MCF 10A (cell line): Measurements from ENCODE around the gene TIAL1. TPM values are rescaled to one million over a fixed set of nuclear protein-coding genes. Genes with fewer than 3 reads are reported as not detected.

Experiments
- BruUV-seq: library from RNA; stranded (reverse); fragments of 400-500 nt; replicated peaks from 2 replicates; lab custom pipeline; 2021; lab: Mats Ljungman, UMichigan
- CTCF ChIA-PET: fragments of 300-600 bp; sonication (Branson Sonifier 250); formaldehyde crosslinking; extraction: SDS; loops from one replicate; lab custom pipeline; 2021; ENCODE audit warnings: antibody characterized with exemption, inconsistent platforms; lab: Yijun Ruan, JAX
- POLR2A ChIA-PET: fragments of 300-600, 350-650 bp; sonication (Branson Sonifier 250); formaldehyde crosslinking; extraction: SDS; loops from one replicate; lab custom pipeline; 2020; ENCODE audit warnings: antibody characterized with exemption, inconsistent platforms; lab: Yijun Ruan, JAX
- DNase-seq: peaks from one replicate; pipeline ENCODE4 v3.0.0-alpha.2; 2018; ENCODE audit not compliant: unreplicated experiment
- H3K27ac Mint-ChIP-seq: one replicate; pipeline ENCODE4 v1.8.0; 2022; ENCODE audit warnings: mild to moderate bottlenecking, low read depth, mixed read lengths; ENCODE audit not compliant: unreplicated experiment
- H3K27me3 Mint-ChIP-seq: one replicate; pipeline ENCODE4 v1.8.0; 2022; ENCODE audit warnings: mixed read lengths; ENCODE audit not compliant: insufficient read depth, unreplicated experiment
- H3K36me3 Mint-ChIP-seq: one replicate; pipeline ENCODE4 v1.8.0; 2022; ENCODE audit warnings: mild to moderate bottlenecking, moderate library complexity, mixed read lengths; ENCODE audit not compliant: insufficient read depth, unreplicated experiment
- H3K4me1 Mint-ChIP-seq: one replicate; pipeline ENCODE4 v1.8.0; 2022; ENCODE audit warnings: mixed read lengths; ENCODE audit not compliant: insufficient read depth, unreplicated experiment
- H3K4me3 Mint-ChIP-seq: one replicate; pipeline ENCODE4 v1.8.0; 2022; ENCODE audit warnings: mild to moderate bottlenecking, moderate library complexity, mixed read lengths; ENCODE audit not compliant: unreplicated experiment
- H3K9me3 Mint-ChIP-seq: one replicate; pipeline ENCODE4 v1.8.0; 2022; ENCODE audit warnings: mixed read lengths; ENCODE audit not compliant: unreplicated experiment
- intact Hi-C: fragments of 100-400 bp; cut with micrococcal nuclease; formaldehyde crosslinking; loops from 2 replicates; pipeline ENCODE4 v1.14.1; 2022
- total RNA-seq: library from RNA; stranded (reverse); gene quantifications from 2 replicates; pipeline ENCODE4 v1.2.3, GENCODE V29; 2022
- TF ChIP-seq, protein P1 (sequence below): fragments of 200-600 bp; IDR thresholded peaks from one replicate; pipeline ENCODE4 v1.8.0; 2022; ENCODE audit warnings: antibody characterized with exemption, mild to moderate bottlenecking; ENCODE audit not compliant: unreplicated experiment

The TIAL1 gene
- total RNA-seq, 1 experiment from 2014 or later: 149 TPM

GRCh38 chr10:119540038-119540437 lies 56.7 kb downstream of the TIAL1 start:
- ChIA-PET CTCF (interaction anchor here (0.6 to 0.7 kb wide), 2 partner anchors 314 to 605 kb away, joined by 3 read pairs; no protein-coding TSS in a partner anchor), POLR2A (no interaction called here)
- TF ChIP-seq, protein P1, sequence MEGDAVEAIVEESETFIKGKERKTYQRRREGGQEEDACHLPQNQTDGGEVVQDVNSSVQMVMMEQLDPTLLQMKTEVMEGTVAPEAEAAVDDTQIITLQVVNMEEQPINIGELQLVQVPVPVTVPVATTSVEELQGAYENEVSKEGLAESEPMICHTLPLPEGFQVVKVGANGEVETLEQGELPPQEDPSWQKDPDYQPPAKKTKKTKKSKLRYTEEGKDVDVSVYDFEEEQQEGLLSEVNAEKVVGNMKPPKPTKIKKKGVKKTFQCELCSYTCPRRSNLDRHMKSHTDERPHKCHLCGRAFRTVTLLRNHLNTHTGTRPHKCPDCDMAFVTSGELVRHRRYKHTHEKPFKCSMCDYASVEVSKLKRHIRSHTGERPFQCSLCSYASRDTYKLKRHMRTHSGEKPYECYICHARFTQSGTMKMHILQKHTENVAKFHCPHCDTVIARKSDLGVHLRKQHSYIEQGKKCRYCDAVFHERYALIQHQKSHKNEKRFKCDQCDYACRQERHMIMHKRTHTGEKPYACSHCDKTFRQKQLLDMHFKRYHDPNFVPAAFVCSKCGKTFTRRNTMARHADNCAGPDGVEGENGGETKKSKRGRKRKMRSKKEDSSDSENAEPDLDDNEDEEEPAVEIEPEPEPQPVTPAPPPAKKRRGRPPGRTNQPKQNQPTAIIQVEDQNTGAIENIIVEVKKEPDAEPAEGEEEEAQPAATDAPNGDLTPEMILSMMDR: no peak
- H3K9me3 Mint-ChIP-seq: no peaks in the 10 kb centered on the region
- H3K27ac Mint-ChIP-seq: no peak overlapping the region
- H3K4me1 Mint-ChIP-seq: peaks cover 31% of the 10 kb centered on the region
- peaks cover 10% of the 10 kb centered on the region for H3K36me3 Mint-ChIP-seq
- intact Hi-C loops: loop anchor here (5.0 kb wide), 2 partner anchors 57 to 333 kb away; partner anchors contain the start of genes GRK5 and TIAL1
- no peak for DNase-seq
- no peaks in the 10 kb centered on the region for H3K27me3 Mint-ChIP-seq
- no peak overlapping the region for H3K4me3 Mint-ChIP-seq
- BruUV-seq: no TSS peak

GRCh38 chr10:119539359-119539825 lies 57.4 kb downstream of the TIAL1 start:
- CTCF ChIA-PET: no interaction called here
- peaks cover 31% of the 10 kb centered on the region for H3K4me1 Mint-ChIP-seq
- no TSS peak for BruUV-seq
- POLR2A ChIA-PET: no interaction called here
- H3K9me3 Mint-ChIP-seq: no peaks in the 10 kb centered on the region
- TF ChIP-seq, protein P1: no peak
- H3K36me3 Mint-ChIP-seq: peaks cover 10% of the 10 kb centered on the region
- no peak overlapping the region for H3K4me3 Mint-ChIP-seq
- intact Hi-C loops: no loop called here
- no peak for DNase-seq
- H3K27ac Mint-ChIP-seq: no peak overlapping the region
- no peaks in the 10 kb centered on the region for H3K27me3 Mint-ChIP-seq

- intact Hi-C loops: no loop called here
- DNase-seq: no peak
- CTCF ChIA-PET: no interaction called here
- H3K9me3 Mint-ChIP-seq: no peaks in the 10 kb centered on the region
- POLR2A ChIA-PET: no interaction called here
- peaks cover 10% of the 10 kb centered on the region for H3K36me3 Mint-ChIP-seq
- peaks cover 31% of the 10 kb centered on the region for H3K4me1 Mint-ChIP-seq
- no peak overlapping the region for H3K4me3 Mint-ChIP-seq
- peak overlapping the region; percentile 64 for H3K27ac Mint-ChIP-seq
- H3K27me3 Mint-ChIP-seq: no peaks in the 10 kb centered on the region
- TF ChIP-seq, protein P1: no peak
- BruUV-seq: no TSS peak
Measured at GRCh38 chr10:119538632-119539358, 58.0 kb downstream of the TIAL1 start.

- H3K27me3 Mint-ChIP-seq: no peaks in the 10 kb centered on the region
- H3K27ac Mint-ChIP-seq: peak overlapping the region; percentile 64
- TF ChIP-seq, protein P1: no peak
- CTCF ChIA-PET: interaction anchor here (1.0 kb wide), 1 partner anchor 20 kb away, joined by 3 read pairs; no protein-coding TSS in a partner anchor
- no peaks in the 10 kb centered on the region for H3K9me3 Mint-ChIP-seq
- H3K4me3 Mint-ChIP-seq: no peak overlapping the region
- POLR2A ChIA-PET: no interaction called here
- no peak for DNase-seq
- H3K36me3 Mint-ChIP-seq: peaks cover 4% of the 10 kb centered on the region
- BruUV-seq: no TSS peak
- peaks cover 31% of the 10 kb centered on the region for H3K4me1 Mint-ChIP-seq
- intact Hi-C loops: no loop called here
Measured at GRCh38 chr10:119537953-119538630, 58.7 kb downstream of the TIAL1 start.
